GM12892 (cell line): ENCODE measurements around the gene IGFBP6.

Experiments
- POLR2A ChIP-seq: IDR thresholded peaks from 2 replicates; pipeline ENCODE4 v1.6.1; 2011; ENCODE audit warnings: low read depth, low read length, control low read depth
- POLR2AphosphoS5 ChIP-seq: IDR thresholded peaks from 2 replicates; pipeline ENCODE4 v1.6.1; 2011; ENCODE audit warnings: low read depth, low read length, control low read depth

DNA sequence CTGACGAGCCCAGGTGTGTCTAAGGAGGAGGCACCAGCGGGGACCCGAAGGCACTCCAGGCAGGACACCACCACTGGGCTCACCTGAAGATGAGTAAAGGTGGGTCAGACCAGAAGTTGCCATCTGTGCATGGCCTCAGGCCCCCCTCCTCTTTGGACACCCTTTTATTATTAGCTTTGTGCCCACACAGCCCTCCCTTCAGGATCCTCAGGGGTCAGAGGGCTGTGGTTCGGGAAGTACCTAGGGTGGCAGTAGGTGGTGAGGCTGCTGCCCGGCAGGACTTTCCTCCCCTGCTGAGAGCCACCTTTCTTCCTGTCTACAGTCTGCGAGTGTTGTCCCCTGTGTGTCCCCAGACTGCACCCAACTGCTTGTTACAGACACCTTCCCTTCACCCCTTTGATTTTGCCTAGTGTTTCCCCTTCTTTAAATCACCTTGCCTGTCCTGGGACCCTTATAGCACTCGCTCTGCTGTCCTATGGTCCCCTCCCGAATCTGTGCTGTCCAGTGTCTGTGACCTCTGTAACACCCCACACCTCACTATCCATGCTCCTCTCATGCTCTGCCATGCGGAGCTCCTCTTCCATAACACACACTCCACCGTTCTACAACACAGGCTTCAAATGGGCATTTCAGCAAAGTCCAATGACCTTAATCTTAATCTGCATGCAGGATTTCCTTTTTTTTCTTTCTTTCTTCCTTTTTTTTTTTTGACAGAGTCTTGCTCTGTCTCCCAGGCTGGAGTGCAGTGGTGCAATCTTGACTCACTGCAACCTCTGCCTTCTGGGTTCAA is 31.5 kb downstream of the IGFBP6 start:
- no peak for TF ChIP-seq POLR2AphosphoS5
- no peak for TF ChIP-seq POLR2A
